MM.1S (cell line): ENCODE results near the gene SF3A2.

Experiments
- DNase-seq: peaks from one replicate; pipeline ENCODE4 v3.0.0-alpha.2; 2015
- H2AFZ ChIP-seq: fragments of 300-600 bp; sonication (generic); 2 replicates; pipeline ENCODE4 v1.6.0; 2016; ENCODE audit warnings: antibody characterized with exemption, low read length
- H3F3A ChIP-seq: fragments of 300-600 bp; sonication (generic); 2 replicates; pipeline ENCODE4 v1.6.1; 2016; ENCODE audit warnings: mild to moderate bottlenecking, antibody characterized with exemption, low read length, moderate library complexity, mixed read lengths; ENCODE audit not compliant: insufficient read depth
- H3K27ac ChIP-seq: fragments of 300-600 bp; sonication (generic); 2 replicates; pipeline ENCODE4 v1.5.1; 2016; ENCODE audit warnings: mild to moderate bottlenecking, low read length
- H3K27me3 ChIP-seq: fragments of 300-600 bp; sonication (generic); replicated peaks from 2 replicates; pipeline ENCODE4 v1.6.0; 2016; ENCODE audit warnings: low read length; ENCODE audit not compliant: insufficient read depth
- H3K36me3 ChIP-seq: fragments of 300-600 bp; sonication (generic); replicated peaks from 2 replicates; pipeline ENCODE4 v1.6.1; 2016; ENCODE audit warnings: mild to moderate bottlenecking, low read length, mixed read lengths; ENCODE audit not compliant: insufficient read depth
- H3K4me1 ChIP-seq: fragments of 300-600 bp; sonication (generic); 2 replicates; pipeline ENCODE4 v1.6.1; 2016; ENCODE audit warnings: low read length, mixed read lengths
- H3K4me2 ChIP-seq: fragments of 300-600 bp; sonication (generic); 2 replicates; pipeline ENCODE4 v1.6.0; 2016; ENCODE audit warnings: low read depth, low read length
- H3K4me3 ChIP-seq: fragments of 300-600 bp; sonication (generic); 2 replicates; pipeline ENCODE4 v1.5.1; 2016; ENCODE audit warnings: low read length, mixed read lengths
- H3K79me2 ChIP-seq: fragments of 300-600 bp; sonication (generic); 2 replicates; pipeline ENCODE4 v1.6.1; 2016; ENCODE audit warnings: mixed run types, low read length, mixed read lengths
- H3K9ac ChIP-seq: fragments of 300-600 bp; sonication (generic); 2 replicates; pipeline ENCODE4 v1.6.1; 2016; ENCODE audit warnings: low read length, mixed read lengths
- H3K9me2 ChIP-seq: fragments of 300-600 bp; sonication (generic); replicated peaks from 2 replicates; pipeline ENCODE4 v1.6.1; 2016; ENCODE audit warnings: mild to moderate bottlenecking, low read length, mixed read lengths; ENCODE audit not compliant: insufficient read depth
- H3K9me3 ChIP-seq: fragments of 300-600 bp; sonication (generic); replicated peaks from 2 replicates; pipeline ENCODE4 v1.6.1; 2016; ENCODE audit warnings: mild to moderate bottlenecking, low read length, mixed read lengths; ENCODE audit not compliant: insufficient read depth
- H4K20me1 ChIP-seq: fragments of 300-600 bp; sonication (generic); 2 replicates; pipeline ENCODE4 v1.6.1; 2016; ENCODE audit warnings: mild to moderate bottlenecking, low read length, moderate library complexity, mixed read lengths; ENCODE audit not compliant: insufficient read depth
- EZH2 ChIP-seq: fragments of 300-600 bp; sonication (generic); optimal IDR thresholded peaks from 2 replicates; pipeline ENCODE3; 2017; ENCODE audit warnings: low read depth, mild to moderate bottlenecking, antibody characterized with exemption, low read length, mixed read lengths
- EZH2phosphoT487 ChIP-seq: fragments of 300-600 bp; sonication (generic); IDR thresholded peaks from 2 replicates; pipeline ENCODE4 v1.6.1; 2018; ENCODE audit warnings: antibody characterized with exemption, low read length
- TF ChIP-seq, protein P1 (sequence below): fragments of 300-600 bp; sonication (generic); IDR thresholded peaks from 2 replicates; pipeline ENCODE4 v1.5.1; 2016; ENCODE audit warnings: antibody characterized with exemption, low read length, mixed read lengths

SF3A2 gene

DNA sequence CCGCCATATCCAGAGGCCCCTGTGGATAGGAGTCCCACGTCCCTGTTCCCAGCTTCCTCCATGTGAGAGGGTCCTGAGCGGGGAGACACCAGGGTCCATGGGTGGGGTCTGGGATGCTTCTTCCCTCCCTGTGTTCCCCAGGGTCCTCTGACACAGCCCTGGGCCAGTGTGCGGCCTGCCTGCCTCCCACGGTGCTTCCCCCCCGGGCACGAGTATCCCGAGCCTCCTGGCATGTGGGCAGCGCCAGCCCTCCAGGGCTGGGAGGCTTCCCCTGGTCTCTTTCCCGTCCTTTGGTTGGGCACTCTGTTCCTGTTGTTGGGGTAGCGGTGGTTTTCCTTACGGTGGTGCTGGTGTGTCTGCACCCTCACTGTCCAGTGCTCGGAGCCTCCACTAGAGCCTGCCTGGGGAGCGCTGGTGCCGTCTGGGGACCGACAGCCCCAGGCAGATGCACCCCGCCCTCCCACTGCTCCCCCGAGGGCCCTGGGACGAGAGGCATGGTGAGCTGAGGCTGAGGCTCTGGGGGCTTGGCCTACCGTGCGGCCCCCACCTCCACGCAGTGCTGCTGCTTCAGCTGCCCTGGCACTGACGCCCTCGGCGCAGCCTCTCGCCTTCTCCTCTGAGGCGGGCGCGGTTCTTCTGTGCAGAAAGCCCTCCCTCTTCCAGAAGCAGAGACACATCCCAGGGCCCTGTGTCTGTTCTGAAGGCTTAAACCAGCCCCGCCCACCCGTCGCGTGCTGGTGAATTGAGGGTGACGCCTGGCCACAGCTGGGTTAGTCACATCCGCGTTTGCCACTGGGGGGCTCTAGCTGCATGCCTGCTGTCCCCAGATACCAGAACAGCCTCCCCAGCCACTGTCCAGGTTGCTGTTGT, 28.4 kb upstream of the SF3A2 start:
- Histone ChIP-seq H4K20me1 (no peaks in the 10 kb centered on the region), H3K27me3 (no peaks in the 10 kb centered on the region), H3K27ac (no peak overlapping the region), H3K4me1 (no peaks in the 10 kb centered on the region), H3F3A (no peaks in the 10 kb centered on the region), H3K4me2 (no peak overlapping the region), H3K36me3 (peaks cover 11% of the 10 kb centered on the region; the same call in 1 of the 2 replicates), H3K9me3 (no peaks in the 10 kb centered on the region), H3K9ac (no peak overlapping the region), H3K79me2 (peaks cover 53% of the 10 kb centered on the region), H2AFZ (no peak overlapping the region), H3K9me2 (no peaks in the 10 kb centered on the region), H3K4me3 (no peak overlapping the region)
- TF ChIP-seq EZH2 (no peak), EZH2phosphoT487 (no peak)
- TF ChIP-seq, protein P1, sequence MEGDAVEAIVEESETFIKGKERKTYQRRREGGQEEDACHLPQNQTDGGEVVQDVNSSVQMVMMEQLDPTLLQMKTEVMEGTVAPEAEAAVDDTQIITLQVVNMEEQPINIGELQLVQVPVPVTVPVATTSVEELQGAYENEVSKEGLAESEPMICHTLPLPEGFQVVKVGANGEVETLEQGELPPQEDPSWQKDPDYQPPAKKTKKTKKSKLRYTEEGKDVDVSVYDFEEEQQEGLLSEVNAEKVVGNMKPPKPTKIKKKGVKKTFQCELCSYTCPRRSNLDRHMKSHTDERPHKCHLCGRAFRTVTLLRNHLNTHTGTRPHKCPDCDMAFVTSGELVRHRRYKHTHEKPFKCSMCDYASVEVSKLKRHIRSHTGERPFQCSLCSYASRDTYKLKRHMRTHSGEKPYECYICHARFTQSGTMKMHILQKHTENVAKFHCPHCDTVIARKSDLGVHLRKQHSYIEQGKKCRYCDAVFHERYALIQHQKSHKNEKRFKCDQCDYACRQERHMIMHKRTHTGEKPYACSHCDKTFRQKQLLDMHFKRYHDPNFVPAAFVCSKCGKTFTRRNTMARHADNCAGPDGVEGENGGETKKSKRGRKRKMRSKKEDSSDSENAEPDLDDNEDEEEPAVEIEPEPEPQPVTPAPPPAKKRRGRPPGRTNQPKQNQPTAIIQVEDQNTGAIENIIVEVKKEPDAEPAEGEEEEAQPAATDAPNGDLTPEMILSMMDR: no peak
- no peak for DNase-seq

DNA sequence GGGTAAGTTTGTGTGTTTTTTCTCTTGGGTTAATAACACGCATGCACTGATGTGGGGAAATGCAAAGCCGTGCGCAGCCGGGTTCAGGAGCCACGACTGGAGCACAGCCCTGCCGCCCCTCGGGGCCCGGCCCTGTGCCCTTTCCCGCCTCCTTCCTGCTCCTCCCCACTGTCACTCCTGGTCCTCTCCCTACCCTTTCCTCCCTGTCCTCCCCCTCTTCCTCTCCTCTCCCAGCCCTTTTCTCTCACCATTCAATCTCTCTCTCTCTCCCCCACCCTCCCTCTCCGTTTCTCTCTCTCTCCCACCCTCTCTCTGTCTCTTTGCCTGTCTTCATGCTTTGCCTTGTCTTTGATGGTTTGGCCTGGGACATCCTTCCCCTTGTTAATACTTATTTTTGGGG, 27.6 kb upstream of the SF3A2 start:
- Histone ChIP-seq H3K79me2 (peaks cover 53% of the 10 kb centered on the region), H3K9me2 (no peaks in the 10 kb centered on the region), H3K4me3 (no peak overlapping the region), H3K27me3 (no peaks in the 10 kb centered on the region), H3K4me1 (no peaks in the 10 kb centered on the region), H3K9me3 (no peaks in the 10 kb centered on the region), H3K4me2 (no peak overlapping the region), H3K36me3 (peaks cover 18% of the 10 kb centered on the region; the same call in 1 of the 2 replicates), H3F3A (no peaks in the 10 kb centered on the region), H3K27ac (no peak overlapping the region), H2AFZ (no peak overlapping the region), H3K9ac (no peak overlapping the region), H4K20me1 (no peaks in the 10 kb centered on the region)
- no peak for DNase-seq
- TF ChIP-seq EZH2 (no peak), EZH2phosphoT487 (no peak)
- TF ChIP-seq, protein P1: no peak

DNA sequence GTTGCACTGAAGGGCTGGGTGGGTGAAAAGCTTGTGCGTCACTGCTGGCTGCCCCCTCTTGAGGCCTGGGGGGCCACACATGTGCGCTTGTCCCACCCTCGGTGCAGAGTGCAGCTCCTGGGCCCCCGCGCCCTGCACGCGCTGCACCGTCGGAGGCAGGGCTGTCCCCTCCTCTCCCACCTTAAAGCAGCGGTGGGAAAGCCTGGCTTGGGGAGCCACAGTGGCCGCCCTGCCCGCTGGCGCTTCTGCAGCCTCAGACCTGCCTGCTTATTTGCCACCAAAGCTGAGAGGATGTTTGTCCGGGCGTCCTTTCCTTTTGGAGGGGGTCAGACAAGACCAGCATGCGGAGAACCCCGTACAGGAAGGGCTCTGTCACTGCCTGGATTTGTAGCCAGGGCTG, 27.2 kb upstream of the SF3A2 start:
- H3K9me3 ChIP-seq: no peaks in the 10 kb centered on the region
- no peak overlapping the region for H3K9ac ChIP-seq
- peaks cover 53% of the 10 kb centered on the region for H3K79me2 ChIP-seq
- no peak for DNase-seq
- no peak overlapping the region for H3K4me2 ChIP-seq
- H3K4me1 ChIP-seq: no peaks in the 10 kb centered on the region
- no peak overlapping the region for H3K4me3 ChIP-seq
- H3K27ac ChIP-seq: no peak overlapping the region
- H3K36me3 ChIP-seq: peaks cover 22% of the 10 kb centered on the region; the same call in 1 of the 2 replicates
- no peak overlapping the region for H2AFZ ChIP-seq
- no peaks in the 10 kb centered on the region for H3K27me3 ChIP-seq
- TF ChIP-seq EZH2phosphoT487: no peak
- TF ChIP-seq, protein P1: no peak
- TF ChIP-seq EZH2: no peak
- no peaks in the 10 kb centered on the region for H3K9me2 ChIP-seq
- no peaks in the 10 kb centered on the region for H4K20me1 ChIP-seq
- H3F3A ChIP-seq: no peaks in the 10 kb centered on the region
